ENCODE results near the gene DHCR24.

The DHCR24 gene

GRCh38 chr1:54885237-54885679 is 1.7 kb downstream of the DHCR24 start:
- TF ChIP-seq TAF1 (IDR thresholded peaks at IDR 0.05; ENCODE audit: borderline replicate concordance, insufficient read depth, low read length), result no peak
- no peak for TF ChIP-seq POLR2AphosphoS5 (IDR thresholded peaks at IDR 0.05; ENCODE audit: low read depth, low read length)

- no peak for TF ChIP-seq REST (IDR thresholded peaks at IDR 0.05; ENCODE audit: insufficient read depth in 1 of 2, low read depth in 2 of 2, low read length in 2 of 2)
- no peak for TF ChIP-seq POLR2AphosphoS5 (IDR thresholded peaks at IDR 0.05; ENCODE audit: low read depth, low read length)
- TF ChIP-seq FOXP2 (optimal IDR thresholded peaks at IDR 0.05; ENCODE audit: borderline replicate concordance, extremely low read depth, extremely low read length, insufficient read depth), result no peak
- TF ChIP-seq SIN3A (IDR thresholded peaks at IDR 0.05; ENCODE audit: borderline replicate concordance, insufficient read depth, low read length), result no peak
- no peak for TF ChIP-seq TAF1 (IDR thresholded peaks at IDR 0.05; ENCODE audit: borderline replicate concordance, insufficient read depth, low read length)
These were observed 2.2 kb downstream of the DHCR24 start for GRCh38 chr1:54884768-54885167.

DNA sequence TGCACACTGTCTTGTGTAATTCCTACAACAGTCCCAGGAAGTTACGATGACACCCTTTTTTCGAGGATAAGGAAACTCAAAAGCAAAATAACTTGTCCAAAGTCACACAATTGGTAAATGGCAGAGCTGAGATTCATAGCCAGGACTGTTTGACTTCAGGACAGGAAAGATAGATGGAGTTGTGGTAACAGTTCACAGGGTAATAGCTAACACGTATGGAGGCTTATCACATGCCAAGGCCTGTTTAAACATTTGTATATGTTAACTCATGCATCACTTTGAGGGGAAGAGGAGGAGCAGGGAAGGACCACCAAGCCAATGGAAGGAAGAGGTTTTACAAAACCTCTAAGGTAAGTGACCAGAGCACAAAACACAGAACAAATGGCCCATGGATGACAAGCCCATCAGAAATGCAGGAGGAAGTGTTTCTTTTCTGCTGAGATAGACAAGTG is 2.8 kb downstream of the DHCR24 start:
- TF ChIP-seq FOXP2 (optimal IDR thresholded peaks at IDR 0.05; ENCODE audit: borderline replicate concordance, extremely low read depth, extremely low read length, insufficient read depth), result no peak

GRCh38 chr1:54883349-54884102 is 3.5 kb downstream of the DHCR24 start:
- no peak for TF ChIP-seq TAF1 (IDR thresholded peaks at IDR 0.05; ENCODE audit: borderline replicate concordance, insufficient read depth, low read length)
- TF ChIP-seq REST (IDR thresholded peaks at IDR 0.05; ENCODE audit: insufficient read depth in 1 of 2, low read depth in 2 of 2, low read length in 2 of 2), result no peak
- no peak for TF ChIP-seq POLR2AphosphoS5 (IDR thresholded peaks at IDR 0.05; ENCODE audit: low read depth, low read length)
- TF ChIP-seq FOXP2 (optimal IDR thresholded peaks at IDR 0.05; ENCODE audit: borderline replicate concordance, extremely low read depth, extremely low read length, insufficient read depth), result no peak
- no peak for TF ChIP-seq SIN3A (IDR thresholded peaks at IDR 0.05; ENCODE audit: borderline replicate concordance, insufficient read depth, low read length)

DNA sequence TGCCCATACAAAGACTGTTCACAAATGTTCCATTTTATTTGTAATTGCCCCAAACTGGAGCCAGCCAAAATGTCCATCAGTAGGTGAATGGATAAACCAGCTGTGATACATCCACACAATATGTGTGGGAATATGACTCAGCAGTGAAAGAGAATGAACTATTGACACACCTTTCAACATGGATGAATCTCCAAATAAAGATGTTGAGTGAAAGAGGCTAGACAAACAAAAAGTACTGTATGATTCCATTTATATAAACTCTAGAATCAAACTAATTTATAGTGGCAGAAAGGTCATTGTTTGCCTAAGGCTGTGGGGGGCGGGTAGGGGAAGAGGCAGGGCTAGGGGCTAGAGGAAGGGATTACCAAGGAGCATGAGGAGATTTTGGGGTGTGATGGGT is 4.5 kb downstream of the DHCR24 start:
- no peak for TF ChIP-seq TAF1 (IDR thresholded peaks at IDR 0.05; ENCODE audit: borderline replicate concordance, insufficient read depth, low read length)
- TF ChIP-seq FOXP2 (optimal IDR thresholded peaks at IDR 0.05; ENCODE audit: borderline replicate concordance, extremely low read depth, extremely low read length, insufficient read depth), result no peak
- TF ChIP-seq POLR2AphosphoS5 (IDR thresholded peaks at IDR 0.05; ENCODE audit: low read depth, low read length), result no peak
- TF ChIP-seq SIN3A (IDR thresholded peaks at IDR 0.05; ENCODE audit: borderline replicate concordance, insufficient read depth, low read length), result no peak
- no peak for TF ChIP-seq REST (IDR thresholded peaks at IDR 0.05; ENCODE audit: insufficient read depth in 1 of 2, low read depth in 2 of 2, low read length in 2 of 2)

DNA sequence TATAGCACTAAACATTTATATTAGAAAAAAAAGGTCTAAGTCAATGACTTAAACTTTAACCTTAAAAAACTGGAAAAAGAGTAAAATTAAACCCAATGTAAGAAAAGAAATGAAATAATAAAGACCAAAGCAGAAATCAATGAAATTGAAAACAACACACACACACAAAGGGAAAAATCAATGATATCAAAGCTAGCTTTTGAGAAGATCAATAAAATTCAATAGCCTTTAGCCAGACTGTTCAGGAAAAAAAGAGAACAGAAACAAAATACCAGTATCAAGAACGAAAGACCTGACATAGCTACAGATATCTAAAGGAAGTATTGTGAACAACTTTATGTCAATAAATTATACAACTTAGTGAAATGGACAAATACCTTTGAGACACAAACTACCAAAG is 7.1 kb downstream of the DHCR24 start:
- TF ChIP-seq TAF1 (IDR thresholded peaks at IDR 0.05; ENCODE audit: borderline replicate concordance, insufficient read depth, low read length), result no peak
- TF ChIP-seq POLR2AphosphoS5 (IDR thresholded peaks at IDR 0.05; ENCODE audit: low read depth, low read length), result no peak

Data from PFSK-1 (cell line).